Esophagus (tissue), 2 donors: ENCODE results near the gene HMX3. TPM values are rescaled to one million over a fixed set of nuclear protein-coding genes. Genes with fewer than 3 reads are reported as not detected.
A peak's percentile ranks its signal among the peaks of the same experiment; 100 is the strongest.

Experiments
- H3K27ac ChIP-seq, 2 donors: one replicate each; pipeline ENCODE4 v1.5.1; 2013; ENCODE audit warnings: low read depth in 2 of 2, mild to moderate bottlenecking in 2 of 2, inconsistent platforms in 1 of 2, low read length in 1 of 2, moderate library complexity in 1 of 2
- H3K27me3 ChIP-seq, 2 donors: one replicate each; pipeline ENCODE4 v1.6.1; 2013; ENCODE audit warnings: low read length in 2 of 2, control low read depth in 1 of 2, mild to moderate bottlenecking in 1 of 2; ENCODE audit not compliant: insufficient read depth in 2 of 2, control insufficient read depth in 1 of 2
- H3K36me3 ChIP-seq, 2 donors: one replicate each; pipeline ENCODE4 v1.6.1; 2013; ENCODE audit warnings: low read length in 1 of 2; ENCODE audit not compliant: control insufficient read depth in 2 of 2, insufficient read depth in 2 of 2
- H3K4me1 ChIP-seq, 2 donors: one replicate each; pipeline ENCODE4 v1.6.1; 2013; ENCODE audit warnings: low read length in 1 of 2; ENCODE audit not compliant: control insufficient read depth in 2 of 2, insufficient read depth in 2 of 2
- H3K4me3 ChIP-seq, 2 donors: one replicate each; pipeline ENCODE4 v1.5.1; 2013; ENCODE audit warnings: low read length in 2 of 2, mild to moderate bottlenecking in 2 of 2, low read depth in 1 of 2, moderate library complexity in 1 of 2
- H3K9me3 ChIP-seq, 2 donors: one replicate each; pipeline ENCODE4 v1.6.1; 2013; ENCODE audit warnings: mild to moderate bottlenecking in 2 of 2, low read depth in 1 of 2, low read length in 1 of 2, moderate library complexity in 1 of 2; ENCODE audit not compliant: control insufficient read depth in 2 of 2, insufficient read depth in 1 of 2
- WGBS, 2 donors: extraction: QIAGEN DNeasy Blood & Tissue Kit; methylation state at CpG; one replicate each; pipeline ENCODE4 v1.1.7; 2013; 5-methylcytosine and 5-hydroxymethylcytosine counted together
- polyA plus RNA-seq, 2 donors: library from polyadenylated mRNA; stranded (reverse); fragments of 200-250 nt; gene quantifications; one replicate each; pipeline ENCODE4 v1.2.3, GENCODE V29; 2013
- donor health status: healthy with polysubstance abuse.
- donor health status: Bipolar disorder and iron deficiency.

Gene HMX3
- not detected for polyA plus RNA-seq

DNA sequence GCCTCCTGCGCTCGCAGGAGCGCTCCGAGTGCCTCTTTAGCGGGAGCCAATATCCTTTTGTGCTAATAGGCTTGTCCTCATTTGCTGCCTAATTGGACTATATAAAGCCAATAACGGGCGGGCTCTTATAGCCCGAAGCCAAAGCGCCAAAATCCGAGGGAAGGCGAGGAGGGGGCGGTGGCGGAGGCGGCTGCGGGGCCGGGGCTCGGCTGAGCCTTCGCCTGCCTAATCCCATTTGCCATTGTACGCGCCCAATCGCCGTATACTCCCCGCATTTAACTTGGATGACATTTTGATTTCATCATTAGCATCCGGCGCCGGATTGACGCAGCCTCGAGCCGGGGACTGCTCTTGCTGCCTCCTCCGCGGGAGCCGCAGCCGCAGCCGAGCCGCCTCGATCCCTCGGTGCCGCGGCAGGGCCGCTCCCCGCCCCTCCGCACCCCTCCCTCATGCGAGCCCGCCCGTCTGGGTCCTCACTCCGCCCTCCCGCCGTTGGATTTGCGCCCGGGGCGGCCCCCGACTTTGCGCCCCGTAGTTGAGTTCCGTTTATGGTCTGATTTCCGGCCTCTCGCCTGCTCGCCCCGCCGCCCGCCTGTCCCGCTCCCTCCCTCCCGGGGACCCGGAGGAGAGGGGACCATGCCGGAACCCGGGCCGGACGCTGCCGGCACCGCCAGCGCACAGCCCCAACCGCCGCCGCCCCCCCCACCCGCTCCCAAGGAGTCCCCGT is at the start of gene HMX3:
Gene HMX3, plus strand, starts transcription at position 556 of the 727 bp plus-strand sequence. Its CDS starts 81 bp downstream, at position 637.
- Histone ChIP-seq H3K4me1 (peaks cover 11 to 31% of the 10 kb centered on the region in 2 donors), H3K4me3 (peak within 1 kb of the TSS; percentile 19 to 37)

DNA sequence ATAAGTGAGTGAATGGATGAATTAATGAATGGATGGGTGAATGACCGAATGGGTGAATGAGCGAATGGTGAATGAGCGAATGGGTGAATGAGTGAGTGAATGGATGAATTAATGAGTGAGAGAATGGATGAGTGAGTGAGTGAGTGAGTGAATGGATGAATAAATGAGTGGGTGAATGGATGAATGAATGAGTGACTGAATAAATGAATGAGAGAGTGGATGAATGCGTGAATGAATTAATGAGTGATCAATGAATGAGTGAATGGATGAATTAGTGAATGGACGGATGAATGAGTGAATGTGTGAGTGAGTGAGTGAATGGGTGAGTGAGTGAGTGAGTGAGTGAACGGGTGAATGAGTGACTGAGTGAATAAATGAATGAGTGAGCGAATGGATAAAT is 49.5 kb upstream of the HMX3 start:
- no peaks in the 10 kb centered on the region for H3K27me3 ChIP-seq
- H3K36me3 ChIP-seq: no peaks in the 10 kb centered on the region
- no peak overlapping the region for H3K4me3 ChIP-seq
- WGBS, 2 donors: 81 to 82% methylated on average over 7 of the region's 7 CpGs
- H3K9me3 ChIP-seq: no peaks in the 10 kb centered on the region
- no peaks in the 10 kb centered on the region for H3K4me1 ChIP-seq
- H3K27ac ChIP-seq: no peak overlapping the region

More for the DNA sequence above, at the start of gene HMX3:
- 2 to 4% methylated on average over 42 to 76 of the region's 76 CpGs for WGBS, 2 donors
- peaks cover 0 to 2% of the 10 kb centered on the region in 2 donors for H3K9me3 ChIP-seq
- no peaks in the 10 kb centered on the region for H3K36me3 ChIP-seq
- H3K27ac ChIP-seq: no peak within 1 kb of the TSS
- peaks cover 15 to 51% of the 10 kb centered on the region in 2 donors for H3K27me3 ChIP-seq

DNA sequence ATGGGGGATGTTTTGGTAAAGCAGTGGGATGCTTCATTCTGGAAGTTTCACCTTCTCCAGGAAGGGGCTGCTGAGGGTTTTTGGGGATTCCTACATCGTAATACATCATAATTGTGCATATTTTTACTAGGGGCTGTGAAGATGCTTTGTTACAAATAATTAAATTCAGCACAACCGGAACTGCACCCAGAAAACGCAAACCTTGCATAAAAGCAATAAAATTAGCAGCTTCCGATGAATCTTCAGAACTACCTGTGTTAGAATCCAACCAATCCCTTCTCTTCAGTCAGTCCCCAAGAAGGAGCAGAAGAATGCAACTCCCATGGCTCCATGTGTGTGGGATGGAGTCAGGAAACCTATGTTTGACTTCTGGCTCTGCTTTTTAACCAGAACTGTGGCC is 48.4 kb upstream of the HMX3 start:
- no peaks in the 10 kb centered on the region for H3K9me3 ChIP-seq
- H3K4me1 ChIP-seq: no peaks in the 10 kb centered on the region
- no peaks in the 10 kb centered on the region for H3K27me3 ChIP-seq
- no peak overlapping the region for H3K27ac ChIP-seq
- no peak overlapping the region for H3K4me3 ChIP-seq
- WGBS, 2 donors: 89 to 93% methylated on average over 4 of the region's 4 CpGs
- no peaks in the 10 kb centered on the region for H3K36me3 ChIP-seq

DNA sequence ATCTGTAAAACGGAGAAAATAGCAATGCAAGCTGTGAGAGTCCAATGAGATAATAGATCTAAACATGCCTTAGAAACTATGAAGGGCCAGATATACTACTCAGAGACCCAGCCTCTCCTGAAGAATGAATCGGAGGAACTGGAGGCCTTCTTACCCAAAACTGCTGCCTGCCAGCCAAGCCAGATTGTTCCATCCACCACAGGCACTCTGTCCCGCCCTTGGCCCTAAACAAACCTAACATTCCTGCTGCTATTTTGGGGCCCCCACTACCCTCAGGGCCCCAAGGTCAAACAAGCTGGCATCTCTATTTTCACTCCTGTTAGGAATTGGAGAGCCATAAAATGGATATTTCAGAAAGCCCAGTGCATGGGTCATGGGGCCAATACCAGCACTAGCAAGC is 48.0 kb upstream of the HMX3 start:
- 74% methylated on average over 3 of the region's 3 CpGs for WGBS, 2 donors
- Histone ChIP-seq H3K27me3 (no peaks in the 10 kb centered on the region), H3K36me3 (no peaks in the 10 kb centered on the region), H3K4me1 (no peaks in the 10 kb centered on the region), H3K4me3 (no peak overlapping the region), H3K27ac (no peak overlapping the region), H3K9me3 (no peaks in the 10 kb centered on the region)

DNA sequence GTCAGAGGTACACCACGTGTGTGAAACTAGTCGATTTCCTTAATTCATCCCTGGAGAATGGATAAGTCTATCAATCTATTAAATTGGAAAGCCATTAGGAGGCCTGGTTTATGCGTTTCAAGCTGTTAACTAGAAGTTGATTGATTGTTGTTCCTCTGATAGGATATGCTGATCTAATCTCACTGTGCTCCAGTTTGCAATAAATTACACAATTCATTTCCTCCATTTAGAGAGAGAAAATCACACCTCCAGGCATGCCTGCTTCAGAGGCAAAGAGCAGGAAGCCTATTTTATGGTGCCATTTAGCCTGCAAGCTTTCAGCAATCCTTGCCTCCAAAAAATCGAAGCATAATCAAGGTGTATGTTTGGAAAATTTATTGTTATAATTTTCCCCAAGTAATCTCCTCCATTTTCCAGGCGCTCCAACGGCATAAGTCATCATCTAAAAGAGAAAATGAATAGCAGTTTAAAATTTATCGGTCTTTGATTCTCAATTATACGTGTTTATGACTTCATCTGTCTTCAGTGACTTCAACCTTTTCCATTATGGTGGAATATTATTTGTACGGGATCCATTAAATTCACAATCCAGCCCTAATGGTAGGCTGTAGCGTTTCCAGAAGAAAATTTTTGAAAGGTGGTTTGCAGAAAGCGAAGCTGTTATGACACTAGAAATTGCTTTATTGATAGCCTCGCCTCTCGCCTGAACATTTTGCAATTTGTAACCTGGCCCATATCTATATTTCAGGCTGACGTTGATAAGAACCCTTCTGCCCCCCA is 42.9 kb upstream of the HMX3 start:
- Histone ChIP-seq H3K36me3 (no peaks in the 10 kb centered on the region), H3K4me3 (no peak overlapping the region), H3K4me1 (no peaks in the 10 kb centered on the region), H3K27me3 (no peaks in the 10 kb centered on the region), H3K9me3 (no peaks in the 10 kb centered on the region), H3K27ac (no peak overlapping the region)
- 76 to 78% methylated on average over 14 of the region's 14 CpGs for WGBS, 2 donors

DNA sequence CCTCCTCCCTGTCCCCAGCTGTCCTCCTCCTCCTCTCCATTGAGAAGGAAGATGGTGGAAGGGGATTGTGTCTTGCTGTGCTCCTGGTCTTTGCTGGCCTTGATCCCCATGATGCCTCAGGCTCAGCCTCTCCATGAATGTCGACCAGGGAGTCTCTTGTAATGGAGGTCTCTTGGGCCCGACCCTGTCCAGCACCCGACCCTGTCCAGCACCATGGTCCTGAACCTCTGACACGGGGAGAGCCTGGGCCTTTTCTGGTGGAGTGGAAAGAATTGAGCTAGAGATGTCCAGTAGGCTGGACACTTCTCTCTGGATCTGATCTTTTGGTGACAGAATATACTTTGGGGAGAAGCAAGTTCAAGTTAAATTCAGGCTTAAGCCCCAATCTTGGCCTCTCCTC is 42.3 kb upstream of the HMX3 start:
- 68 to 69% methylated on average over 4 of the region's 4 CpGs for WGBS, 2 donors
- no peaks in the 10 kb centered on the region for H3K9me3 ChIP-seq
- no peak overlapping the region for H3K27ac ChIP-seq
- H3K36me3 ChIP-seq: no peaks in the 10 kb centered on the region
- H3K4me1 ChIP-seq: no peaks in the 10 kb centered on the region
- H3K27me3 ChIP-seq: no peaks in the 10 kb centered on the region
- no peak overlapping the region for H3K4me3 ChIP-seq

DNA sequence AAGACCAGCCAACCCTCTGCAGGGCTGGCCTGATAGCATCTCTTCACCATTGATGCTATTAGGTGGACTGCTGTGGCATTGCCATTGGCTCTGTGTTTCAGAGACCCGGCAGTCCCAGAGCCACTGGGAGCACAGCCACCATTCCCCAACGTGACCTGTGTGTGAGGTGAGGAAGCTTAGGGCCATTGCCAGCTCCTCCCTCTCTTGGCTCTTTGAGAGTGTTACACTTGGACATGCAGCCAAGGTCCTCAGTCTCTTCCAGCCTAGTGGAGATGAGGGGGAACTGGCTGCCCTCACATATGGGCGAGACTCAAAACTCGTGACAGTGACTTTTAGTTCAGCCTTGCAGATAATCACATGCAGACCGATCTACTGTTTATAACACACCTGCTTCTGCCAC is 39.3 kb upstream of the HMX3 start:
- Histone ChIP-seq H3K9me3 (no peaks in the 10 kb centered on the region), H3K27ac (no peak overlapping the region), H3K4me3 (no peak overlapping the region), H3K36me3 (no peaks in the 10 kb centered on the region), H3K4me1 (no peaks in the 10 kb centered on the region), H3K27me3 (no peaks in the 10 kb centered on the region)
- WGBS, 2 donors: 68 to 69% methylated on average over 5 of the region's 5 CpGs

DNA sequence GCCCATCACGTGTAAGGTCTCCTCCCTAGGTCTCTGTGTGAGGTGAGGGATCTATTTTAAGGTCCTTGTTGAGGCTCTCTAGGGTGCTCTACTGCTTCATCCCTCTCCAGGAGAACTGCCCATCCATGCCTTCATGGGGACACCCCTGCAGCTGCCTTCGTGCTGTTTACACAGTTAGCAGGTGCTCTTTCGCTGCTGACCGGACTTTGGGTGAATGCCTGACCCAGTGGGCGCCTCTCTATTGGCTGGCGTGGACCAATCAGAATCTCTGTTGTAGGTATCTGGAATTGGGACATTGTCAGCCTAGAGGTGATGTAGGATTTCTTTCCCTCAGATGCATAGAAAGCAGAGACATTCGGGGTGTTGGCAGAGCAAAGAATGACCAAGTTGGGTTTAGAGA is 38.7 kb upstream of the HMX3 start:
- Histone ChIP-seq H3K36me3 (no peaks in the 10 kb centered on the region), H3K27me3 (no peaks in the 10 kb centered on the region), H3K9me3 (no peaks in the 10 kb centered on the region), H3K4me1 (no peaks in the 10 kb centered on the region), H3K27ac (no peak overlapping the region), H3K4me3 (no peak overlapping the region)
- WGBS, 2 donors: 78 to 79% methylated on average over 7 of the region's 7 CpGs

DNA sequence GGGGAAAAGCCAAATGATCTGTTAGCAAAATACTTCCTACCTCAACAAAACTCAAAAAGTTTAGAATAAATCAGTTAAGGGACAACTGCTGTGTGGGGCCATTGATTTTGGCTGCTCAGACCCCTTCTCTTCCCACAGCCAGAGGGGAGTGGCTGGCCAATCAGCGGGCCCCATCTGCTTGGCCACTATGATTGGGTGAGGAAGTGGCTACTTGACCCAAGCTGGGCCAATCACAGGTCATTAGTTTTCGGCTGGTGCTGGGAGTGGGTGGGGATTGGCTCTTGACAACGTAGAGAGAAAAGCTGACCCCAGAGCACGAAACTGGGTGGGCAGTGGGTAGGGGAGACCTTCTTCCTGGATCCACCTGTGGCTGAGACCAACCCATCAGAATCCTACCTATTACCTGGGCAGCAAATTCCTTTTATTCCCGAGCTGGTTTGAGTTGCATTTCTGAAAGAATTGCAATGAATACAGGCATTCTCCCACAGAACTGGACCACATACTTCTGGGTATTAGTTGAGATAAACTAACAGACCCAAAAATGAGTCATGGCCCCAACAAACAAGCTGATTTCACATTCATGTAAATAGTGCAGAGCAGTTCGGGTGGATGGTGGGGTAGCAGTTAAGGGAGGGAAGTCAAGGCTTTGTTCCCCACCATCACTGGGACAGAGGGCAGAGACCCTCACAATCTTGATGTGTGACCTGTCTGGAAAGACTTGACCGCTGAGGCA is 35.6 kb upstream of the HMX3 start:
- no peak overlapping the region for H3K27ac ChIP-seq
- no peaks in the 10 kb centered on the region for H3K36me3 ChIP-seq
- no peaks in the 10 kb centered on the region for H3K27me3 ChIP-seq
- peaks cover 0 to 2% of the 10 kb centered on the region in 2 donors for H3K4me1 ChIP-seq
- H3K9me3 ChIP-seq: no peaks in the 10 kb centered on the region
- WGBS, 2 donors: 70 to 80% methylated on average over 7 of the region's 7 CpGs
- no peak overlapping the region for H3K4me3 ChIP-seq
